Measurements from ENCODE around the gene RCAN1. TPM values are rescaled to one million over a fixed set of nuclear protein-coding genes. Genes with fewer than 3 reads are reported as not detected.

RCAN1 gene
- total RNA-seq, 1 donor from 2014 or later: 61.5 TPM

DNA sequence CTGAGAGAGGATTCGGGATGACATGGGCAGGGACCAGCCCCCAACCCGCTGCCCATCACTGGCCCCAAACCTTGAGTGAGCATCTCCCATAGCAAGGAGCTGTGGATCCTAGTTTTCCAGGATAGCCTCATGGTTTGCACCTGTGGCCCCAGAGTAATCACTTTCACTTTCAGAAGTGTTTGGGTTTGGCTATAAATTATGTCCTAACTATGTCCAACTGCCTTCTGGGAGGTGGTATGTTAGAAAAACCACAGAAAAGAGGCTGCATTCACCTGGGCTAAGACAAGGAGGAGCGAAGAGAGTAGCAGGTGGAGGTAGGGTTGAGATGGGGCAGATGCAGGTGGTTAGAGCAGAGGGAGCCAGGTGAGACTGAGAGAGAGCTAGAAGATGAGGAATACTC lies 34.5 kb upstream of the RCAN1 start:
- Mint-ChIP-seq H3K36me3 (ENCODE audit: unreplicated experiment) (no peaks in the 10 kb centered on the region), H3K4me1 (ENCODE audit: unreplicated experiment) (peaks cover 2% of the 10 kb centered on the region), H3K27me3 (ENCODE audit: unreplicated experiment) (peaks cover 61% of the 10 kb centered on the region), H3K4me3 (ENCODE audit: unreplicated experiment) (no peak overlapping the region), H3K27ac (ENCODE audit: unreplicated experiment) (no peak overlapping the region), H3K9me3 (ENCODE audit: unreplicated experiment) (peaks cover 8% of the 10 kb centered on the region)
- TF ChIP-seq, protein P1, sequence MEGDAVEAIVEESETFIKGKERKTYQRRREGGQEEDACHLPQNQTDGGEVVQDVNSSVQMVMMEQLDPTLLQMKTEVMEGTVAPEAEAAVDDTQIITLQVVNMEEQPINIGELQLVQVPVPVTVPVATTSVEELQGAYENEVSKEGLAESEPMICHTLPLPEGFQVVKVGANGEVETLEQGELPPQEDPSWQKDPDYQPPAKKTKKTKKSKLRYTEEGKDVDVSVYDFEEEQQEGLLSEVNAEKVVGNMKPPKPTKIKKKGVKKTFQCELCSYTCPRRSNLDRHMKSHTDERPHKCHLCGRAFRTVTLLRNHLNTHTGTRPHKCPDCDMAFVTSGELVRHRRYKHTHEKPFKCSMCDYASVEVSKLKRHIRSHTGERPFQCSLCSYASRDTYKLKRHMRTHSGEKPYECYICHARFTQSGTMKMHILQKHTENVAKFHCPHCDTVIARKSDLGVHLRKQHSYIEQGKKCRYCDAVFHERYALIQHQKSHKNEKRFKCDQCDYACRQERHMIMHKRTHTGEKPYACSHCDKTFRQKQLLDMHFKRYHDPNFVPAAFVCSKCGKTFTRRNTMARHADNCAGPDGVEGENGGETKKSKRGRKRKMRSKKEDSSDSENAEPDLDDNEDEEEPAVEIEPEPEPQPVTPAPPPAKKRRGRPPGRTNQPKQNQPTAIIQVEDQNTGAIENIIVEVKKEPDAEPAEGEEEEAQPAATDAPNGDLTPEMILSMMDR (IDR thresholded peaks at IDR 0.05): no peak
- DNase-seq (ENCODE audit: extremely low spot score, unreplicated experiment): no peak

DNA sequence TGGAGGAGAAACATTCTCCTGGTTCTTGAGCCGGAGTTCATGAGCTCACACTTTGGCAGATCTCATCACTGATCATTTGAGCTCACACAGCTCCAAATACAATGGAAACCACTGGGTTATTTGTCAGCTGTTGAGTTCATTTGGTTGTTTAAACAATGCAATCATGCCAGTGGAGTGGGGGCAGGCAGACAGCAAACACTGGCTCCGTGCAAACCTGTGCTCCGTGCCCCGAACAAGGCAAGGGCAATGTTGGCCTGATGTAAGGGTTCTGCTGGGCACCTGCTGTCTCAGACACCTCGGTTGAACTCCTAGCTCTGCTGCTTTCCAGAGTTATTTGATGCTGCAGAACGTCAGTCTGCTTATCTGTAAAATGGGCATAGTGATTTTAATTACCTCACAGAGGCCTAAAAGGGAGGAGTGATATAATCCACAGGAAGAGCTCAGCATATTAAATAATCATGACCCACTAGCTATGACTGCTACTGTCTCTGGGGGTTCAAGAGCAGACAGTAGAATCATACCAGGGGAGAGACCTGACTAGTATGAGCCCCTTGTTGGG lies 33.9 kb upstream of the RCAN1 start:
- TF ChIP-seq, protein P1 (IDR thresholded peaks at IDR 0.05): no peak
- Mint-ChIP-seq H3K4me1 (ENCODE audit: unreplicated experiment) (peaks cover 2% of the 10 kb centered on the region), H3K4me3 (ENCODE audit: unreplicated experiment) (no peak overlapping the region), H3K36me3 (ENCODE audit: unreplicated experiment) (no peaks in the 10 kb centered on the region), H3K27me3 (ENCODE audit: unreplicated experiment) (peaks cover 55% of the 10 kb centered on the region), H3K9me3 (ENCODE audit: unreplicated experiment) (peaks cover 8% of the 10 kb centered on the region), H3K27ac (ENCODE audit: unreplicated experiment) (no peak overlapping the region)
- no peak for DNase-seq (ENCODE audit: extremely low spot score, unreplicated experiment)

DNA sequence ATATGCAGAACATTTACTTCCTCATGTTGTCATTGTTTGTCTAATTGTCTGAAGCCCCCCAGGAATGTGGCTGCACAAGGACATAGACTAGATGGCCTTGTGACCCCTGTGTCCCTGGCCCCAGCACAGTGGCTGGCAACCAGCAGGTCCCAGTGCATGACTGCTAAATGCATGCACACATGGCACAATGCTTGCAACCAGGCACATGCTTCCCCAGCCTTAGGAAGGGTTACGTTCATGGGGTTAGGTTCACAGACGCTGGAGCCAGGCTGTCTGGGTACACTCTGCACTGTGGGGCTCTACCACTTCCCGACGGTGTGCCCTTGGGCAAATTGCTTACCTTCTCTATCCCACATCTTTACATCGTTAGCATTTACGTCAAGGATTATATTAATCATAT lies 32.6 kb upstream of the RCAN1 start:
- TF ChIP-seq, protein P1 (IDR thresholded peaks at IDR 0.05): no peak
- DNase-seq (ENCODE audit: extremely low spot score, unreplicated experiment): no peak
- H3K9me3 Mint-ChIP-seq (ENCODE audit: unreplicated experiment): peaks cover 8% of the 10 kb centered on the region
- H3K4me1 Mint-ChIP-seq (ENCODE audit: unreplicated experiment): peaks cover 2% of the 10 kb centered on the region
- no peak overlapping the region for H3K27ac Mint-ChIP-seq (ENCODE audit: unreplicated experiment)
- no peak overlapping the region for H3K4me3 Mint-ChIP-seq (ENCODE audit: unreplicated experiment)
- peaks cover 49% of the 10 kb centered on the region for H3K27me3 Mint-ChIP-seq (ENCODE audit: unreplicated experiment)
- no peaks in the 10 kb centered on the region for H3K36me3 Mint-ChIP-seq (ENCODE audit: unreplicated experiment)

DNA sequence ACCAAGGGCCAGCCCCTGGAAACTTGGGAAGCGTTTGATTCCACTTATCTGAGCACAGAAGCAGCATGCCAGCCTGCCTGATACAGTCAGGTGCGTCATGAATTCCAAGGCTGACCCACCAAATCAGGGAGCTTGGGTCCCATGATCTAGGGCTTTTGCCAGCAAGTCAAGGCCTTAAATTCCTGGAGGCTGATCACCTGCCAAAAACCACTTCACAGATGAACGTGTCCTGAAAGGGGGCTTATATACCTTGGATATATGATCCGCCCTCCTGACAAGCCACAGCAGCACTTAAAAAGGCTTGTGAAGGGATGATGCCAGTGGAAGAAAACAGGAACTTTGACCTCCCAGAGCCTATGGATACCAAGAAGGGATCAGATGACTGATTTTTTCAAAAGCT lies 29.9 kb upstream of the RCAN1 start:
- Mint-ChIP-seq H3K27ac (ENCODE audit: unreplicated experiment) (no peak overlapping the region), H3K36me3 (ENCODE audit: unreplicated experiment) (no peaks in the 10 kb centered on the region), H3K9me3 (ENCODE audit: unreplicated experiment) (no peaks in the 10 kb centered on the region), H3K27me3 (ENCODE audit: unreplicated experiment) (peaks cover 33% of the 10 kb centered on the region), H3K4me1 (ENCODE audit: unreplicated experiment) (peaks cover 2% of the 10 kb centered on the region), H3K4me3 (ENCODE audit: unreplicated experiment) (no peak overlapping the region)
- DNase-seq (ENCODE audit: extremely low spot score, unreplicated experiment): no peak
- TF ChIP-seq, protein P1 (IDR thresholded peaks at IDR 0.05): no peak

DNA sequence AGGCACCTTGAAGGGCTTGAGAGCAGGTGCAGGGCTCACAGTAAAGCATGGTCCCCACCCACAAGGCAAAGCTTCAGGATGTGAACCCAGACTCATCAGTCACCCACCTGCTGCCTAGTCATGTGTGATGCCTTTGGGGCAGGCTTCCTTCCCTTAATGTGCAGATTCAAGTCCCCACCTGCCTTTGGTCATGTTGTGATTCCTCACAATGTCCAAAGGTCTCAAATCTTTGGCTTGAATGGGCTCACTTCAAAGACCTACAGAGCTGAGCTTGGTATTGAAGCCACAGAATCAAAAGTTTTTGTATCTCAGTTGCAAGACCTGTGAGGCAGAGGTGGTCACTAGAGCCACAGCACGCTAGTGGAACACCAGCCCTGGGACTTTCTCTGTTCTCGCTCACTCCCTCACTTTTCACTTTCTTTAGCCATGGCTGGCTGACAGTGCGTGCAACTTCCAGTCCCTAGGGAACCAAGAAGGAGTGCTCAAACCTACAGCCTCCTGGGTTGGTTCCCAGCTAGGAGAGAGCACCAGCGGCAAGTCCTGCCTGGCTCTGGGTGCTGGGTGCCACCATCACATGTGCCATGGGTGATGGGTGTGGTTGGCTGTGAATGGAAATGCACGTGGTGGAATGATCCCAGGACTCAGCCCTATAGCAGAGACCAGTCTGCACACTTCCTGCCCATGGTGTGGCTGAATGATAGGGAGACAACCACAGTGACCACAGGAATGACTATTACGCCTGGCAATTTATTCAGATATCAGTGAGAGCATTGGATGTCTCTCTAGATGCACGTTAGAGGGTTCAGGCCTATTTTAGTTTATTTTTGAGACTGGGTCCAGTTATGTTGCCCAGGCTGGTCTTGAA lies 27.5 kb upstream of the RCAN1 start:
- Mint-ChIP-seq H3K27ac (ENCODE audit: unreplicated experiment) (no peak overlapping the region), H3K4me1 (ENCODE audit: unreplicated experiment) (no peaks in the 10 kb centered on the region), H3K27me3 (ENCODE audit: unreplicated experiment) (peaks cover 9% of the 10 kb centered on the region), H3K36me3 (ENCODE audit: unreplicated experiment) (no peaks in the 10 kb centered on the region), H3K4me3 (ENCODE audit: unreplicated experiment) (no peak overlapping the region), H3K9me3 (ENCODE audit: unreplicated experiment) (no peaks in the 10 kb centered on the region)
- no peak for DNase-seq (ENCODE audit: extremely low spot score, unreplicated experiment)
- TF ChIP-seq, protein P1 (IDR thresholded peaks at IDR 0.05): no peak

Data from osteocyte (in vitro differentiated cells).